Measurements from ENCODE around the gene GALNT3. TPM values are rescaled to one million over a fixed set of nuclear protein-coding genes. Genes with fewer than 3 reads are reported as not detected.

GALNT3 gene
- total RNA-seq, 2 donors from 2014 or later = 9.3 to 9.7 TPM

GRCh38 chr2:165778187-165778556 lies 15.9 kb downstream of the GALNT3 start:
- DNase-seq = no peak
- Histone ChIP-seq H3K9me3 (ENCODE audit: control insufficient read depth, low read length) (peaks cover 16% of the 10 kb centered on the region), H3K36me3 (ENCODE audit: control insufficient read depth, insufficient read depth, low read length) (no peaks in the 10 kb centered on the region), H3K9ac (ENCODE audit: extremely low read depth, low read length, poor library complexity, severe bottlenecking) (no peak overlapping the region), H3K4me1 (ENCODE audit: control insufficient read depth, insufficient read depth, low read length) (peaks cover 9% of the 10 kb centered on the region), H3K27ac (ENCODE audit: low read depth, low read length) (no peak overlapping the region), H3K4me3 (ENCODE audit: low read length) (no peak overlapping the region), H3K27me3 (ENCODE audit: control insufficient read depth, insufficient read depth, low read length, poor library complexity, severe bottlenecking) (peaks cover 8% of the 10 kb centered on the region)
- Mint-ChIP-seq H3K27ac (no peak overlapping the region), H3K4me1 (peaks cover 27% of the 10 kb centered on the region), H3K36me3 (ENCODE audit: low read depth) (peaks cover 37% of the 10 kb centered on the region), H3K27me3 (ENCODE audit: insufficient read depth) (no peaks in the 10 kb centered on the region), H3K4me3 (no peak overlapping the region), H3K9me3 (peaks cover 17% of the 10 kb centered on the region)
- no peak for TF ChIP-seq CTCF (conservative IDR thresholded peaks at IDR 0.05)

- Mint-ChIP-seq H3K36me3 (ENCODE audit: low read depth) (peaks cover 42% of the 10 kb centered on the region), H3K4me1 (peaks cover 27% of the 10 kb centered on the region), H3K27me3 (ENCODE audit: insufficient read depth) (no peaks in the 10 kb centered on the region), H3K27ac (no peak overlapping the region), H3K9me3 (peaks cover 17% of the 10 kb centered on the region), H3K4me3 (no peak overlapping the region)
- no peak overlapping the region for H3K27ac ChIP-seq (ENCODE audit: low read depth, low read length)
- WGBS, 2 experiments (ENCODE audit: insufficient coverage in 1 of 2, insufficient read length in 1 of 2) = 90 to 95% methylated on average over 2 of the region's 2 CpGs
- H3K4me3 ChIP-seq (ENCODE audit: low read length) = no peak overlapping the region
- H3K27me3 ChIP-seq (ENCODE audit: control insufficient read depth, insufficient read depth, low read length, poor library complexity, severe bottlenecking) = peaks cover 8% of the 10 kb centered on the region
- no peak for TF ChIP-seq CTCF (conservative IDR thresholded peaks at IDR 0.05)
- peaks cover 16% of the 10 kb centered on the region for H3K9me3 ChIP-seq (ENCODE audit: control insufficient read depth, low read length)
- H3K36me3 ChIP-seq (ENCODE audit: control insufficient read depth, insufficient read depth, low read length) = no peaks in the 10 kb centered on the region
- peaks cover 6% of the 10 kb centered on the region for H3K4me1 ChIP-seq (ENCODE audit: control insufficient read depth, insufficient read depth, low read length)
- no peak for DNase-seq
- no peak overlapping the region for H3K9ac ChIP-seq (ENCODE audit: extremely low read depth, low read length, poor library complexity, severe bottlenecking)
Observed at GRCh38 chr2:165777522-165778186, 16.4 kb downstream of the GALNT3 start.

GRCh38 chr2:165776796-165777195 lies 17.3 kb downstream of the GALNT3 start:
- Histone ChIP-seq H3K9ac (ENCODE audit: extremely low read depth, low read length, poor library complexity, severe bottlenecking) (no peak overlapping the region), H3K4me3 (ENCODE audit: low read length) (no peak overlapping the region), H3K36me3 (ENCODE audit: control insufficient read depth, insufficient read depth, low read length) (no peaks in the 10 kb centered on the region), H3K4me1 (ENCODE audit: control insufficient read depth, insufficient read depth, low read length) (peaks cover 4% of the 10 kb centered on the region), H3K9me3 (ENCODE audit: control insufficient read depth, low read length) (peaks cover 16% of the 10 kb centered on the region), H3K27me3 (ENCODE audit: control insufficient read depth, insufficient read depth, low read length, poor library complexity, severe bottlenecking) (peaks cover 10% of the 10 kb centered on the region), H3K27ac (ENCODE audit: low read depth, low read length) (no peak overlapping the region)
- TF ChIP-seq CTCF (conservative IDR thresholded peaks at IDR 0.05) = no peak
- H3K36me3 Mint-ChIP-seq (ENCODE audit: low read depth) = peaks cover 44% of the 10 kb centered on the region
- peaks cover 27% of the 10 kb centered on the region for H3K4me1 Mint-ChIP-seq
- no peaks in the 10 kb centered on the region for H3K27me3 Mint-ChIP-seq (ENCODE audit: insufficient read depth)
- H3K27ac Mint-ChIP-seq = no peak overlapping the region
- no peak for DNase-seq
- H3K9me3 Mint-ChIP-seq = peaks cover 17% of the 10 kb centered on the region
- no peak overlapping the region for H3K4me3 Mint-ChIP-seq
